ENCODE results near the gene RAB10. TPM values are rescaled to one million over a fixed set of nuclear protein-coding genes. Genes with fewer than 3 reads are reported as not detected.

The RAB10 gene
- polyA plus RNA-seq, 1 donor from 2014 or later, result 169 TPM

DNA sequence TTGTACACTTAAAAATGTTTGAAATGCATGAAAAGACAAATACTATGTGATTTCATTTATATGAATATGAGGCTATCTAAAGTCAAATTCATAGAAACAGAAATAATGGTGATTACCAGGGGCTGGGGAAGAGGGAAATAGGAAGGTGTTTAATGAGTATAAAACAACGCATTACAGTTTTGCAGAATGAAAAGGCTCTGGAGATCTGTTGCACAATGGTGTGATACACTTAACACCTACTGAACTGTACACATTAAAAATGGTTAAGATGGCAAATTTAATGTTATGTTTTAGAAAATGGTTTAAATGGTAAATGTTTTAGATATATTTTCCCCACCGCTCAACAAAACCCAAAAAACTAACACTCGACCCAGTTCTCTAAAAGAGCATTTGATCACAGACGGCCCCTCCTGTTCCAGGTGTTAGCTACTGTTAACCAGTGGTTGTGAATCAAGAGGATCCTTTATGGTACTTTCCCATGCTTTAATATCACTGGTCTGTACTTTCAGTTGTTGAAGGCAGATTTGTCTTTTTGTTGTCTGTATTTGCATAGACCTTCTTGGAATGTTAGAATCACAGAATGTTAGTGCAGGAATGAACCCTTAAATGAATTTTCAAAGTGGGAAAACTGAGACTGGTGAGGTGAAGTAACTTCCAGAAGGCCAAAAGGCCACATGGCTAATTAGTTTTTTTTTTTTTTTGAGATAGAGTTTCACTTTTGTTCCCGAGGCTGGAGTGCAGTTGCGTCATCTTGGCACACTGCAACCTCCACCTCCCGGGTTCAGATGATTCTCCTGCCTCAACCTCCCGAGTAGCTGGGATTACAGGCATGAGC, 10.2 kb downstream of the RAB10 start:
- TF ChIP-seq RAD21 (conservative IDR thresholded peaks at IDR 0.05) (no peak), SMC3 (conservative IDR thresholded peaks at IDR 0.05; ENCODE audit: poor library complexity) (no peak), TAF1 (IDR thresholded peaks at IDR 0.05; ENCODE audit: low read depth) (no peak), POLR2AphosphoS5 (IDR thresholded peaks at IDR 0.05) (no peak), MXI1 (conservative IDR thresholded peaks at IDR 0.05; ENCODE audit: poor library complexity, severe bottlenecking) (no peak), EP300 (conservative IDR thresholded peaks at IDR 0.05; ENCODE audit: poor library complexity, severe bottlenecking) (no peak), EZH2 (IDR thresholded peaks at IDR 0.05; ENCODE audit: borderline replicate concordance, insufficient read depth, low read length, poor library complexity, severe bottlenecking) (no peak)
- TF ChIP-seq, protein P1, sequence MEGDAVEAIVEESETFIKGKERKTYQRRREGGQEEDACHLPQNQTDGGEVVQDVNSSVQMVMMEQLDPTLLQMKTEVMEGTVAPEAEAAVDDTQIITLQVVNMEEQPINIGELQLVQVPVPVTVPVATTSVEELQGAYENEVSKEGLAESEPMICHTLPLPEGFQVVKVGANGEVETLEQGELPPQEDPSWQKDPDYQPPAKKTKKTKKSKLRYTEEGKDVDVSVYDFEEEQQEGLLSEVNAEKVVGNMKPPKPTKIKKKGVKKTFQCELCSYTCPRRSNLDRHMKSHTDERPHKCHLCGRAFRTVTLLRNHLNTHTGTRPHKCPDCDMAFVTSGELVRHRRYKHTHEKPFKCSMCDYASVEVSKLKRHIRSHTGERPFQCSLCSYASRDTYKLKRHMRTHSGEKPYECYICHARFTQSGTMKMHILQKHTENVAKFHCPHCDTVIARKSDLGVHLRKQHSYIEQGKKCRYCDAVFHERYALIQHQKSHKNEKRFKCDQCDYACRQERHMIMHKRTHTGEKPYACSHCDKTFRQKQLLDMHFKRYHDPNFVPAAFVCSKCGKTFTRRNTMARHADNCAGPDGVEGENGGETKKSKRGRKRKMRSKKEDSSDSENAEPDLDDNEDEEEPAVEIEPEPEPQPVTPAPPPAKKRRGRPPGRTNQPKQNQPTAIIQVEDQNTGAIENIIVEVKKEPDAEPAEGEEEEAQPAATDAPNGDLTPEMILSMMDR (IDR thresholded peaks at IDR 0.05; ENCODE audit: poor library complexity, severe bottlenecking), result no peak
- TF ChIP-seq, protein P2, sequence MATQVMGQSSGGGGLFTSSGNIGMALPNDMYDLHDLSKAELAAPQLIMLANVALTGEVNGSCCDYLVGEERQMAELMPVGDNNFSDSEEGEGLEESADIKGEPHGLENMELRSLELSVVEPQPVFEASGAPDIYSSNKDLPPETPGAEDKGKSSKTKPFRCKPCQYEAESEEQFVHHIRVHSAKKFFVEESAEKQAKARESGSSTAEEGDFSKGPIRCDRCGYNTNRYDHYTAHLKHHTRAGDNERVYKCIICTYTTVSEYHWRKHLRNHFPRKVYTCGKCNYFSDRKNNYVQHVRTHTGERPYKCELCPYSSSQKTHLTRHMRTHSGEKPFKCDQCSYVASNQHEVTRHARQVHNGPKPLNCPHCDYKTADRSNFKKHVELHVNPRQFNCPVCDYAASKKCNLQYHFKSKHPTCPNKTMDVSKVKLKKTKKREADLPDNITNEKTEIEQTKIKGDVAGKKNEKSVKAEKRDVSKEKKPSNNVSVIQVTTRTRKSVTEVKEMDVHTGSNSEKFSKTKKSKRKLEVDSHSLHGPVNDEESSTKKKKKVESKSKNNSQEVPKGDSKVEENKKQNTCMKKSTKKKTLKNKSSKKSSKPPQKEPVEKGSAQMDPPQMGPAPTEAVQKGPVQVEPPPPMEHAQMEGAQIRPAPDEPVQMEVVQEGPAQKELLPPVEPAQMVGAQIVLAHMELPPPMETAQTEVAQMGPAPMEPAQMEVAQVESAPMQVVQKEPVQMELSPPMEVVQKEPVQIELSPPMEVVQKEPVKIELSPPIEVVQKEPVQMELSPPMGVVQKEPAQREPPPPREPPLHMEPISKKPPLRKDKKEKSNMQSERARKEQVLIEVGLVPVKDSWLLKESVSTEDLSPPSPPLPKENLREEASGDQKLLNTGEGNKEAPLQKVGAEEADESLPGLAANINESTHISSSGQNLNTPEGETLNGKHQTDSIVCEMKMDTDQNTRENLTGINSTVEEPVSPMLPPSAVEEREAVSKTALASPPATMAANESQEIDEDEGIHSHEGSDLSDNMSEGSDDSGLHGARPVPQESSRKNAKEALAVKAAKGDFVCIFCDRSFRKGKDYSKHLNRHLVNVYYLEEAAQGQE (IDR thresholded peaks at IDR 0.05; ENCODE audit: borderline replicate concordance), result no peak
- no peaks in the 10 kb centered on the region for H3F3A ChIP-seq (ENCODE audit: insufficient read depth, low read length, poor library complexity, severe bottlenecking)
- no peak overlapping the region for H2AFZ ChIP-seq (ENCODE audit: low read depth, low read length)
- H3K9me3 ChIP-seq (ENCODE audit: low read length), result no peaks in the 10 kb centered on the region
- H3K4me3 ChIP-seq (ENCODE audit: low read length), result no peak overlapping the region
- H3K4me2 ChIP-seq (ENCODE audit: low read length), result no peak overlapping the region
- no peak overlapping the region for H3K9ac ChIP-seq (ENCODE audit: low read length)
- peaks cover 87% of the 10 kb centered on the region for H3K79me2 ChIP-seq (replicated peaks; ENCODE audit: insufficient read depth, low read length)
- H3K9me2 ChIP-seq (ENCODE audit: insufficient read depth, low read length), result no peaks in the 10 kb centered on the region
- H3K27me3 ChIP-seq (ENCODE audit: insufficient read depth, low read depth, low read length), result no peaks in the 10 kb centered on the region
- no peaks in the 10 kb centered on the region for H3K36me3 ChIP-seq (ENCODE audit: insufficient read depth, low read length)
- peaks cover 6% of the 10 kb centered on the region for H4K20me1 ChIP-seq (ENCODE audit: insufficient read depth)
- no peak overlapping the region for H3K27ac ChIP-seq (ENCODE audit: low read length)

DNA sequence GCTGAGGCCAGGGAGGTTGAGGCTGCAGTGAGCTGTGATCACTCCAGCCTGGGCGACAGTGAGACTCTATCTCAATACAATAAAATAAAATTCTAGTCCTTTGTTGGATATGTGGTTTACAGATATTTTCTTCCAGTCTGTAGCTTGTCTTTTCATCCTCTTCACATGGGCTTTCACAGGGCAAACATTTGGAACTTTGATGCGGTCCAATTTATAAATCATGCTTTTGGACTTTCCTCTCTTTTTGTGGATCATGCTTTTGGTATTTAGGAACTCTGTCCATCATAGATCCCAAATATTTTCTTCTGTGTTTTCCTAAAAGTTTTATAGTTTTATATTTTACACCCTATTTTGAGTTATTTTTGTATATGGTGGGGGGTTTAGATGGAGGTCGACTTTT, 14.9 kb downstream of the RAB10 start:
- Histone ChIP-seq H3K79me2 (replicated peaks; ENCODE audit: insufficient read depth, low read length) (peaks cover 78% of the 10 kb centered on the region), H3K9me2 (ENCODE audit: insufficient read depth, low read length) (no peaks in the 10 kb centered on the region), H2AFZ (ENCODE audit: low read depth, low read length) (no peak overlapping the region), H3K36me3 (ENCODE audit: insufficient read depth, low read length) (no peaks in the 10 kb centered on the region), H3K9me3 (ENCODE audit: low read length) (no peaks in the 10 kb centered on the region), H3K27me3 (ENCODE audit: insufficient read depth, low read depth, low read length) (no peaks in the 10 kb centered on the region), H4K20me1 (ENCODE audit: insufficient read depth) (no peaks in the 10 kb centered on the region), H3K4me3 (ENCODE audit: low read length) (no peak overlapping the region), H3F3A (ENCODE audit: insufficient read depth, low read length, poor library complexity, severe bottlenecking) (no peaks in the 10 kb centered on the region), H3K27ac (ENCODE audit: low read length) (no peak overlapping the region), H3K4me2 (ENCODE audit: low read length) (no peak overlapping the region), H3K9ac (ENCODE audit: low read length) (no peak overlapping the region)
- TF ChIP-seq TAF1 (IDR thresholded peaks at IDR 0.05; ENCODE audit: low read depth) (no peak), RAD21 (conservative IDR thresholded peaks at IDR 0.05) (no peak), EP300 (conservative IDR thresholded peaks at IDR 0.05; ENCODE audit: poor library complexity, severe bottlenecking) (no peak), POLR2AphosphoS5 (IDR thresholded peaks at IDR 0.05) (no peak), SMC3 (conservative IDR thresholded peaks at IDR 0.05; ENCODE audit: poor library complexity) (no peak)
- TF ChIP-seq, protein P1 (IDR thresholded peaks at IDR 0.05; ENCODE audit: poor library complexity, severe bottlenecking), result no peak
